Heart left ventricle (tissue), 13 donors: ENCODE data around the gene GABARAP.

Source experiments
- CTCF ChIP-seq, 12 donors: fragments of 200-600 bp; sonication (generic) in 4 of 12; IDR thresholded peaks; one replicate each; pipeline versions ENCODE4 v1.5.0 to v1.8.0; 2018 to 2022; ENCODE audit warnings: antibody characterized with exemption in 12 of 12, mild to moderate bottlenecking in 5 of 12
- POLR2A ChIP-seq, 2 donors: fragments of 450-650 bp; IDR thresholded peaks; one replicate each; pipeline ENCODE4 v1.6.1; 2017; ENCODE audit warnings: antibody characterized with exemption in 2 of 2, mild to moderate bottlenecking in 2 of 2, moderate library complexity in 2 of 2
- donor health status: ischemic (EF 13 %, LVEDD 7.1; RV severe dilation, severe dysfunction).
- donor health status: DM: no; HTN: yes; CAD: no.
- donor health status: DM: no; HTN: no; CAD: no.
- donor health status: ischemic (EF 25% LVEDD 6.9; RV normal size, moderate dysfunction).
- donor health status: ischemic (EF 25% LVEDD 5.7; RV mildly dilated, moderate dysfunction).
- donor health status: ischemic (EF 35%, LVEDD 5.7; RV mildly dilated, moderate dysfunction).
- donor health status: nonischemic (EF 11% LVEDD 7.7; RV severe dilation, severe dysfunction).
- donor health status: DM: yes; HTN: yes; CAD: no.
- donor health status: PGD.
- donor health status: ischemic (EF 29% LVEDD 5.4; RV normal size, mild dysfunction).
- donor health status: nonischemic (EF 23%, LVEDD 6.1; RV moderate dilation, normal function).

GRCh38 chr17:7218166-7218565 is 24.1 kb downstream of the GABARAP start:
- TF ChIP-seq POLR2A (IDR thresholded peaks at IDR 0.05) (no peak), CTCF (IDR thresholded peaks at IDR 0.05) (no peak)
